ENCODE data around the gene ITLN2.

GRCh38 chr1:160963521-160963920, 8.9 kb upstream of the ITLN2 start:
- TF ChIP-seq CTCF (IDR thresholded peaks at IDR 0.05) (no peak), POLR2A (IDR thresholded peaks at IDR 0.05) (no peak)

Data from esophagus squamous epithelium (tissue), 4 donors.